Stimulated activated CD4-positive, alpha-beta T cell treated with anti-CD3 and anti-CD28 coated beads, Interleukin-15, amount 100 ng/mL, for 48 hours (primary cell): Measurements from ENCODE around the gene RPLP1.
A peak's percentile ranks its signal among the peaks of the same experiment; 100 is the strongest.

Experiments used
- DNase-seq, 2 donors: peaks; one replicate each; pipeline ENCODE4 v3.0.0-alpha.2; 2020; ENCODE audit warnings: low read depth in 2 of 2

Gene RPLP1

GRCh38 chr15:69469467-69470201, 17.0 kb downstream of the RPLP1 start:
- no peak for DNase-seq

DNA sequence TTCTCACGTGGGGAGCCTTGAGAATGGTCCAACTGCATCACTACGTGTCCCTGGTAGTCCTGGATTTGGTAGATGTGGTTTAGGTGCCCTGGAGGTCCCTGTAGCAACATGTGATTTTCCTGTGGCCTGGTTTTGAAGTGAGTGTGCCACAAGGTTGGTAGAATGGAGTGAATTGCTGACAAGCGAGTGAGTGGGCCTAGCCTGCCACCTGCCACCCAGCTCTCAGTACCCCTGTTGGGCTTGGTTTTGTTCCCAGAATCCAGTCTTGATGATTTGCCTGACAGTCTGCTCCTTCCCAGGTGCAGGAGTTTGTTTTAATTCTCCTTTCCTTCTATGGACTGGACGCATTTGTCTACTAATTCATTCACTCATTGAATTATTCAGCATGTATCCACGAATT, 19.4 kb downstream of the RPLP1 start:
- no peak for DNase-seq

DNA sequence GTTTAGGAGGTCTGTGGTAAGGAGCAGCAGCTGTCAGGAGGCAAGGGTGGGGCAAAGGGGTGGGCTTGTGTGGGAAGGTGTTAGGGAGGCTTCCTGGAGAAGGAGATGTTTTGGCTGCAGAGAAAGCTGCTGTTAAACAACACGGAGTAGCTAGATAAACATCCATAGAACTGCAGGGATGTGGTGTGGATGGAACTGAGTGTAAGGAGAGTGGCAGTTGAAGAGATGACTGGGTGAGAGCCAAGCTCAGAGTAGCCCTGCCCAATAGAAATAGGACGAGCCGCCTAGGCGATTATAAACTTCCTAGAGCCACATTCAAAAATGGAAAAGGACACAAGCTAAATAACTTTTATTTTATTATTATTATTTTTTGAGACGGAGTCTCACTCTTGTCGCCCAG, 19.9 kb downstream of the RPLP1 start:
- no peak for DNase-seq

DNA sequence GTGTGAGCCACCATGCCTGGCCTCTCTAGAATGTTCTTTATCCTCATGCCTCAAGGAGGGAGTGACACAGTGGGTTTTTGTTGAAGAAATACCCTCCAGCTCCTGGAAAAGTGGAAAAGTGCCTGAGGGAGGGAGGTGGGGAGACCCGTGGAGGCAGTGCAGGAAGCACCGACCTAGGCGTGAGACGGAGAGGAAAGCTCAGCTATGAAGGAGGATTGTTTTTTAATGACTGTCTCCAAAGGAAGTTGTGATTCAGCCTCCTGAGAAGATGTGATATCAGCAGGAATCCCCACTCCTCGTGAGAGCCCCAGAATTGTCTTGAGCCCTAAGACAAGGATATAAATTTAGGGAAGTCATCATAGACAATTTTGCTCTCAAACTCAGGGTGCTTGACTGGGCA, 21.7 kb downstream of the RPLP1 start:
- no peak for DNase-seq

DNA sequence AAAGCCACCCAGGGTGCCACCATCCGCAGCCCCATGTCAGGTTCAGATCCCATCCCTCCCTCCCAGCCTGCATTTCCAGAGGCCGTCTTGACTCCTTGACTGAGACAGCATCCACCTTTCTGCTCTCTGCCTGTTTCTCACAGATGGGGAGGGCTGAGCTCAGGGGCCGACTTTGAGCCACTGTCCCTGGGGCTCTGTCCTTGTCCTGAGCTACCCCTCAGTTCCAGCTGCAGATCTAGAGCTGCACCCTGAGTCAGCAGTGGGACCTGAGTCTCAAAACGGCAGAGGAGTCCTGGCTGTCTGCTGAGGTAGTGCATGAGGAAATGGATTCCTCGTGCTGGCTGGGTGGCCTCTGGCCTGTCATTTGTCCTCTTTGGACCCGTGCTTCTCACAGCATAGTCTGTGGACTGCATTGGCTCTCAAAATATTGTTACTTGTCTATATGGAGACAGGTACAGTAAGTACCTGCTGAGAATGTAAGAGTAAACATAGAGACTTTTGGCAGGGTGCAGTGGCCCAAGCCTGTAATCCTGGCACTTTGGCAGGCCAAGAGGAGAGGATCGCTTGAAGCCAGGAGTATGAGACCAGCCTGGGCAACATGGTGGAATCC, 22.3 kb downstream of the RPLP1 start:
- DNase-seq: no peak

DNA sequence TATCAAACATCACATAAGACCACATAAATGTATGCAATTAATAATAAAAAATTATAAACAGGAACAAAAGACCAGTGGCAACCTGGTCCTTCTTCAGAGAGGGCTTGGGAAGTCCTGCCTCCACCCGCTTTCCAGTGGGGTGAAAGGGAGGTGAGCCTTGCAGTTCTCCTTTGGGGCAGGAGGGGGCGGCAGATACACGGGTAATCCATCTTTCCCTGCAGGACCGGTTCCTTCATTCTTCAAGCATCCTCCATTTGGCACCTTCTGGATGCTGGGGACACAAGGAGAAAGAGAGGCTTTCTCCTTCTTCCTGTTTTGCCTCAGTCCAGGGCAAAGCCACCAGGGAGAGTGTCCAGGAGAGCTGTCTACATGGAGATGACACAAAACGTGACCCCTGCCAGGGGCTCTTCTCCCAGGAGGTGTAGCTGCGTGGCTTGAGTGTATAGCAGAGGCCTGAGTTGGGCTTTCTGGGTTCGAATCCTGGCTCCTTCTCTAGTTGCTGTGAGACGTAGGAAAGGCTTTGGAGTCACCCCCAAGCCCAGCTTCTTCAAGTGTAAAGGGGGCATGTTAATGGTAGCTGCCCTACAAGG, 23.2 kb downstream of the RPLP1 start:
- peak in 1 of 2 donors; percentile 67 for DNase-seq

GRCh38 chr15:69476704-69477473, 24.3 kb downstream of the RPLP1 start:
- no peak for DNase-seq

DNA sequence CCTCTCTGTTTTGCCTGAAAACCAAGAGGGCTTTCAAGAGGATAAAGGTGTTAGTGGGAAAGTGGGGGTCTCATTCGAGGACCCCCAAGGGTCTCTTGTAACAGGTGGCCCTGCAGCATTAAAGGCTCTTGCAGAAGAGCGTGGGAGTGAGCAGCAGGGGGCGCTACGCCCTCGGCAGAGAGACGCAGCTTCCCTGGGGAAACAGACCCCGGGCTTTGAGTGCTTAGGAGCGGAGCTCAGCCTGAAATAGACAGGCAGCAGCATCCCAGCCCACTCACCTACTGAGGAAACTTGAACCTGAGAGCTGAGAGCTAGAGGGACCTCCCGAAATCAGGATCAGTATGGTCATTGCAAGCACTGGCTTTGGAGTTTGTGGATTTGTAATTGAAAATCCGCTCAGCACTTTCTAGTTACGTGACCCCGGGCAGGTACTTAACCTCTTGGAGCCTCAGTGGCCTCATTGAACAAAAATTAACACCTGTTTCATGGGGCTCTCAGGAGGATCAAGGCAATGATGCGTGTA, 25.7 kb downstream of the RPLP1 start:
- DNase-seq: peak in 1 of 2 donors; percentile 46

DNA sequence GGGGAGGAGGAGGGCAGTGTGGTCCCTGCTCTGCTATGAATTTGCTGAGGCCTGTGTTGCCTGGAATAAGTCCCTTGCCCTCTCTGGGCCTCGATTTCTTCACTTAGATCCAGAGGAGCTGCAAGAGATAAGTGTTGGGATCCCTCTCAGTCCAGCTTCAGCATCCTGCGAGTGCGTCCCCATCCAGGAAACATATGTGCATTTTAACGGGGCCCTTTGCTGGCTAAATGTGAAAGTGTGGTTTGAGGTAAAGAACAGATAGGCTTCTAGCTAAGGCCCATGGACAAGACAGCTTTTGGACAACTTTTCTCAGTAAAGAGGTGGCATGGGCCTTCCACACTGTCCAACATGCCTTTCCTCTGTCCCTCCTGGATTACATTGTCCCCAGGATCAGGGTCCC, 26.5 kb downstream of the RPLP1 start:
- DNase-seq: no peak

DNA sequence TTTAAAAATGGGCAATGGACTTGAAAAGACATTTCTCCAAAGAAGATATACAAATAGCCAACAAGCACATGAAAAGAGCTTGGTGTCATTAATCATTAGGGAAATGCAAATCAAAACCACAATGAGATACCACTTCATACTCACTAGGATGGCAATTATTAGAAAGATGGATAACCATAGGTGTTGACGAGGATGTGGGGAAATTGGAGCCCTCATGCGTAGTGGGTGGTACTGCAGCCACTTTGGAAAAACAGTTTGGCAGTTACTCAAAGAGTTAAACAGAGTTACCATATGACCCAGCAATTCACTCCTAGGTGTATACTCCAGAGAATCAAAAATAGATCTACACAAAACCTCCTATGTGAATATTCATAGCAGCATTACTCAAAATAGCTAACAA, 27.4 kb downstream of the RPLP1 start:
- no peak for DNase-seq

DNA sequence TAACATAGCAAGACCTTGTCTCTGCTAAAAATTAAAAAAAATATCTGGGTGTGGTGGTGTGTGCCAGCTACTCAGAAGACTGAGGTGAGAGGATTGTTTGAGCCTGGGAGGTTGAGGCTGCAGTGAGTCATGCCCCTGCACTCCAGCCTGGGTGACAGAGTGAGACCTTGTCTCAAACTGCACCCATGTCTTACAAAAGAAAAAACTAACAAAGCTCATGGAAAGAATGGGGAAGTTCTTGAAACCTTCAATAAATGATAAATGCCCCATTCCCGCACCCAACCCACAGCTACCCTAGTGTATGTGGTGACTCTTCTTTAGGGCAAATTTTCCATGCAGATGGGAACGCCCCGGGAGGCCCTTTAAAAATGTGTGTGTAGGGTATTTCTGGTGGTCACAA, 28.3 kb downstream of the RPLP1 start:
- no peak for DNase-seq

- DNase-seq: no peak
Observed at GRCh38 chr15:69482686-69483256, 30.2 kb downstream of the RPLP1 start.

DNA sequence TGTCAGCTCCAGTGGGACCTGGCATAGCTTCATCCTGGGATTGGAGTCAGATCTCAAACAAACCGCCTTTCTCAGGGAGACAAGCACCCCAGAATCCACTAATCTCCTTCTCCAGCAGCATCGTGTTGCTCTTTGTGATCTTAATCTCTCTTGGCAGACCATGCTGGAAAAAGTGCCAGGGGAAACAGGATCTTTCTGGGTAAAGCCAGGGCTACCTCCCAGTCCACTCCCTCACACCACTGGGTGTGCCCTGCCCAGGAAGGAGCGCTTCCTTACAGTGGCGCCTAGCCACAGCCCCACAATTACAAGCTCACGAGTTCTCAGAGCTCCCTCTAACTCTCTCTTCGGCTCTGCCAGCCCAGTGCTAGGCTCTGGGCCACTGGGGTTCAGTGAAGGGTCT, 32.2 kb downstream of the RPLP1 start:
- DNase-seq: no peak

DNA sequence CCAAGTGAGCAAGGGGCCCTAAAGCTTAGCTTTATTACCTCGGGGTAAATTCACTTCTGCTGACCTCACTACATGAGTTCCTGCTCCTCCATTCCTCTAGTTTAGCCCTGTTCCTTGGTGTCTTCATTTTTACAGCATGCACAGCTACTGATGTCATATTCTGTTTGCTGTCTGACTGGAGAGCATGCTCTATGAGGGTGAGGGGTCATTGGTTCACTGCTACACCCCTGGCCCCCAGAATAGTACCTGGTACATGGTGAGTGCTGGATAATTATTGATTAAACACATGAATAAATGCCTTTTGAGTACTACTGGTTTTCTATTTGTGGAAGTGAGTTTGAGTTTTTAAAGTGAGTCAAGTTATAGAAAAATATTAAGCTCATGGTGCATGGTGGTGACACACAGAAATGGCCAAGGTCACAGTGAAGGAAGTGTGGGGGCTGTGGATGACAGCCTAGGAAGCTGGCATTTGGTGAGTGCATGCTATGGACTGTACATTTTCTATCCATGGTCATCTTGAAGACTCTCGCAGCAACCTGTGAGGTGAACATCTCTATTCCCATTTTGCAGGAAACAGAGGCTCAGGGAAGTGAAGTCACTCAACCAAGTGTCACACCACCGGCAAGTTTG, 34.0 kb downstream of the RPLP1 start:
- no peak for DNase-seq

- DNase-seq: no peak
Observed at GRCh38 chr15:69489073-69489571, 36.5 kb downstream of the RPLP1 start.

GRCh38 chr15:69490356-69491037, 37.9 kb downstream of the RPLP1 start:
- no peak for DNase-seq

GRCh38 chr15:69491038-69491505, 38.5 kb downstream of the RPLP1 start:
- no peak for DNase-seq

- DNase-seq: no peak
Observed at GRCh38 chr15:69493406-69493805, 40.8 kb downstream of the RPLP1 start.

DNA sequence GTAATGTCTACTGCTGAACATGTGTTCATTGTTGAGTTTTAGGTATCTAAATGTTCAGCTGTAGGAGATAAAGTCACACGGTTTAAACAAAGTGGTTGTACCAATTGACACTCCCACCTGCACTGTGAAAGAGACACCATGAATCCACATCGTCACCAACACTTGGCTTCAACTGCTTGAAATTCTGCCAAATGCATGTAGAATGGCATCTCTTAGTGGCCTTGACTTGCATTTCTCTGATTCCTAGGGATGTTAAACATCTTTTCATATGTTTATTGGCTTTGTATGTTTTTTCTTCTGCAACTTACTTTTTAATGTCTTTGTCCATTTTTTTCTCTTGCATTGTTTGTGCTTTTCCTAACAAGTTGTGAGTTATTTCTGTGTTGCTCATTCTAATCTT, 43.4 kb downstream of the RPLP1 start:
- DNase-seq: no peak

DNA sequence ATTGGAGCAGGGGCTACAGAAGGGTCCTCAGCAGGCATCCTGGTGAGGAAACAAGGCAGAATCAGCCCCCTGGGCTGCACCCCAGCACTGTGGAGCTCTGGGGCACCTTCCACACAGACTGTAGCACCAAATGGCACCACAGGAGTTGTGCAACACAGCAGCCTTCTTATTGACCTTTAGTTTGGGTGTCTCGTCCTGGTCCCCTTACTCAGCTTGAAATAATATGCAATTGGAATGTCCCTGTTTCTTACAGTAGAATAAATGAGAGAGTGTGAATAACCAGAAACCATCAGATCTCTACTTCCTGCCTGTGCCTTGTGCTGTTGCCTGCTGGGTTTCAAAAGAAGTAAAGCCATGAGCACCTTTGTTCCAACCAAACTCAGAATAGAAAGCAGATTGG, 44.5 kb downstream of the RPLP1 start:
- DNase-seq: no peak

DNA sequence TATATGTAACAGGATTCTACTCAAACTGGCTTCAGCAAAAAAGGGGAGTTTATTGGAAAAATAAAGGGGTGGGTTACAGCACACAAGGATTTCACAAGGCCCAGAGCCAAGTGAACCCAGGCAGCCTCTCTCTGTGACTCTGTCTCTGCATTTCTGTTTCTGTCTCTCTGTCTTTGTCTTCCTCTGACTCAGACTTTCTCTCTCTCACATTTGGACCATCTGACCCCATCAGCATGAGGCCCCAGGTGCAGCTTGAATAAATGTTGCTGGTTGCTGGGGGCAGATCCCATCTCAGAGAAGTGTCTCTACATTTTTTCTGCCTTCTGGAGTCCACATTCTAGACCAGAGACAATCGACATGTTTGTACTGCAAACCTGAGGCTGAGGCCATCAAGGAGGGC, 45.0 kb downstream of the RPLP1 start:
- DNase-seq: no peak
